Activated naive CD8-positive, alpha-beta T cell treated with anti-CD3 and anti-CD28 coated beads, Interleukin-2, amount 50 U/mL, for 24 hours (primary cell): ENCODE data around the gene HCLS1.
"Not testable (repeated sequence)": the region's sequence is repeated elsewhere in the genome, so short reads cannot be mapped to it uniquely, and the experiment has no call there.

Experiments used
- ATAC-seq: fragments of 150-1000 bp; cut with Tn5 transposase; one replicate; pipeline ENCODE4 v1.10.0; 2021
- DNase-seq: peaks from one replicate; pipeline ENCODE4 v3.0.0; 2021
- H3K27ac Mint-ChIP-seq: one replicate; pipeline ENCODE4 v1.8.0; 2021; ENCODE audit warnings: mild to moderate bottlenecking, mixed read lengths
- H3K27me3 Mint-ChIP-seq: one replicate; pipeline ENCODE4 v1.8.0; 2021; ENCODE audit warnings: mixed read lengths
- H3K36me3 Mint-ChIP-seq: one replicate; pipeline ENCODE4 v1.8.0; 2021; ENCODE audit warnings: low read depth, mixed read lengths
- H3K4me1 Mint-ChIP-seq: one replicate; pipeline ENCODE4 v1.8.0; 2021; ENCODE audit warnings: mixed read lengths
- H3K4me3 Mint-ChIP-seq: one replicate; pipeline ENCODE4 v1.8.0; 2021; ENCODE audit warnings: mild to moderate bottlenecking, moderate library complexity, mixed read lengths
- H3K9me3 Mint-ChIP-seq: one replicate; pipeline ENCODE4 v1.8.0; 2021; ENCODE audit warnings: mixed read lengths

HCLS1 gene, protein sequence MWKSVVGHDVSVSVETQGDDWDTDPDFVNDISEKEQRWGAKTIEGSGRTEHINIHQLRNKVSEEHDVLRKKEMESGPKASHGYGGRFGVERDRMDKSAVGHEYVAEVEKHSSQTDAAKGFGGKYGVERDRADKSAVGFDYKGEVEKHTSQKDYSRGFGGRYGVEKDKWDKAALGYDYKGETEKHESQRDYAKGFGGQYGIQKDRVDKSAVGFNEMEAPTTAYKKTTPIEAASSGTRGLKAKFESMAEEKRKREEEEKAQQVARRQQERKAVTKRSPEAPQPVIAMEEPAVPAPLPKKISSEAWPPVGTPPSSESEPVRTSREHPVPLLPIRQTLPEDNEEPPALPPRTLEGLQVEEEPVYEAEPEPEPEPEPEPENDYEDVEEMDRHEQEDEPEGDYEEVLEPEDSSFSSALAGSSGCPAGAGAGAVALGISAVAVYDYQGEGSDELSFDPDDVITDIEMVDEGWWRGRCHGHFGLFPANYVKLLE

DNA sequence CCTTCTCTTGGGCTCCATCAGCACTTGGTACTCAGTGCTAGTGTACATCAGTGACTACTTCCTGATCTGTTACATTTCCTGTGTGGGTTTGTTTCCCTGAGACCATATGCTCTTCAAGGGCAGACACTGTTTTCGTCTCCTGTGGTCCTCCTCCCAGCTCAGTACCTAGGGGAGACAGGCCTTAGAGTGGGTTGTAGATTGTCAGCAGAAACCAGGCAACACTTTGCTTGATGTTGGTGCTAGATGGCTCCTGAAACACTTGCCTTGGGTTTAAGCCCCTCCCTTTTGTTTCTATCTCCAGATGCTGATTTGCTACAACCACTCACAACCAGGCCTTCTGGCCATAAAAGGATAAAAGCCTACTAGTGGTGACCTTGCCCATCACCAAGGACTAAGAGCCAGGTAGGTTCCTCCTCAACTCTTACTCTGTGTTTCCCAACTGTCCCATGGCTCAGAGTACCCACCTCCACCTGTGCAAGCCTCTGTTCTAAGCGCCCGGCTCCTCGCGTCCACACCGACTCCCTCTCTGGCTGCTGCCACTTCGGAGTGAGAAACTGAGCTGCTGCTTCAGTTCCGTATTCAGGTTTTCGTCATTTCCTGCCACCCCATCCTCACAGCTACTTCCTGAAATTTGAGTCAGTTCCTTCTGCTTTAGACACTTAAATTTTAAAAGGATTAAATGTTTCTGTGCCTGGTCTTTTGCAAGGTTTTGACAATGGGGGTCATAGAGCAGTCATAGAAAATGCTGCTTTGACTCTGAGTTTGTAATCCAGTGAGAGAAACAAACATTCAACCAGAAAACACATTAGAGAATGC, at the start of gene HCLS1:
TSS of gene HCLS1 (minus strand) at position 548 of the 816 bp plus-strand sequence. CDS start 2,556 bp downstream, outside the sequence.
- no peaks in the 10 kb centered on the region for H3K27me3 Mint-ChIP-seq
- H3K36me3 Mint-ChIP-seq = peaks cover 51% of the 10 kb centered on the region
- peaks cover 5% of the 10 kb centered on the region for H3K9me3 Mint-ChIP-seq
- H3K27ac Mint-ChIP-seq = peak within 1 kb of the TSS; percentile 99
- peak within 1 kb of the TSS; percentile 98 for H3K4me3 Mint-ChIP-seq
- peak; percentile 91 for ATAC-seq
- peaks cover 54% of the 10 kb centered on the region for H3K4me1 Mint-ChIP-seq
- DNase-seq = peak; percentile 71

DNA sequence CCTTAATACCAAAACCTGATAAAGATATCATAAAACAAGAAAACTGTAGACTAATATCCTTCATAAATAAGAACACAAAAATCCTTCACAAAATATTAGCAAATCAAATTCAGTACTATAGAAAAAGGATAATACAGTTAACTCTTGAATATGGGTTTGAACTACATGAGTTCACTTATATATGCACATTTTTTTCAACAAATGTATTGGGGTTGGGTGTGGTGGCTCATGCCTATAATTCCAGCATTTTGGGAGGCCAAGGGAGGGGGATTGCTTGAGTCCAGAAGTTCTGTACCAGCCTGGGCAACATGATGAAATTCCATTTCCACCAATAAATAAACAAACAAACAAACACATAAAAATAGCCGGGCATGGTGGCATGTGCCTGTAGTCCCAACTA, 49.6 kb upstream of the HCLS1 start:
- H3K4me1 Mint-ChIP-seq = peaks cover 4% of the 10 kb centered on the region
- no peak overlapping the region for H3K27ac Mint-ChIP-seq

DNA sequence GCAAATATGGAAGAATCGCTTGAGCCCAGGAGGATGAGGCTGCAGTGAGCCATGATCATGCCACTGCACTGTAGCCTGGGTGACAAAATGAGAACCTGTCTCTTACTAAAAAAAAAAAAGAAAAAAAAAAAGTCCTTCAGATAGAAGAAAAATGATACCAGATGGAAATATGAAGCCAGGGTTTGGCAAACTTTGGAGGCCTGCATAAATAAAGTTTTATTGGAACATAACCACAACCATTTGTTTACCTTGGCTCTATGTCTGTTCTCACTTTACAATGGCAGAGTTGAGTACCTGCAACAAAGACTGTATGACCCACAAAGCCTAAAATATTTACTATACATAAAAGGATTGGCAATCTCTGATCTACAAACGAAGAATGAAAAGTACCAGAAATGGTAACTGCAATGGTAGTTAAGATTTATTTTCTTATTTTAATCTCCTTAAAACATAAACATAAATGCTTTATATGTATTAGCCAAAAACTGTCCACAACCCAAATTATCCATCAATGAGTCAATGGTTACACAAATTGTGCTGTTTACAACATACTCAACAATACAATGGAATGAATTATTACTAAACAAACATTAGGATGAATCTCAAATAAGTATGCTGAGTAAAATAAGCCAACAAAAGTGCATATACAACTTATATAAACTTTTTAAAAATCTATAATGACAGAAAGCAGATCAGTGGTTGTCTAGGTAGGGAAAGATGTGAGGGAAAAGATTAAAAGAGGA, 47.0 kb upstream of the HCLS1 start:
- no peak overlapping the region for H3K4me3 Mint-ChIP-seq
- no peaks in the 10 kb centered on the region for H3K9me3 Mint-ChIP-seq
- ATAC-seq = no peak
- H3K27ac Mint-ChIP-seq = no peak overlapping the region
- peaks cover 4% of the 10 kb centered on the region for H3K4me1 Mint-ChIP-seq
- DNase-seq = no peak
- H3K36me3 Mint-ChIP-seq = peaks cover 34% of the 10 kb centered on the region
- no peaks in the 10 kb centered on the region for H3K27me3 Mint-ChIP-seq

More for the DNA sequence above, 49.6 kb upstream of the HCLS1 start:
- DNase-seq = no peak
- Mint-ChIP-seq H3K9me3 (no peaks in the 10 kb centered on the region), H3K27me3 (no peaks in the 10 kb centered on the region), H3K4me3 (no peak overlapping the region), H3K36me3 (peaks cover 33% of the 10 kb centered on the region)
- ATAC-seq = no peak

DNA sequence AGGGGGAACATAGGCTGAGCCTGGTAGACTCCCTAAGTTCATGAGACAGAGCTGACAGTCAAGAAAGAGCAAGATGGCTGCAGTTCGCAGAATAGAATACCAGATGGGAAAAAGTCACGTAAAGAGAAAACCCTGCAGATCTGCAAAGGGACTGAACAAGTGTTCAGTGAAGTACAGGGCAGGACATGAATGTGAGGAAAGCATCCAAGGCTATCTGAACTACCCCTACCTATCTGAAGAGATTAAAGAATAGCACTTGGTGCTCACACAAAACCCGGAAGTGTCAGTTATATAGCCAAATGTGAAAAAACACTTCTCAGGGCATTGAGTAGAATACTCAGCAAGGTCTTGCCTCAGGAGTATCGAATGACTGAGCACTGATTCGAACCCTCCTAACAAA, 44.8 kb upstream of the HCLS1 start:
- H3K4me1 Mint-ChIP-seq = no peaks in the 10 kb centered on the region
- no peaks in the 10 kb centered on the region for H3K27me3 Mint-ChIP-seq
- H3K27ac Mint-ChIP-seq = no peak overlapping the region
- ATAC-seq (no peak), DNase-seq (no peak)
- H3K9me3 Mint-ChIP-seq = no peaks in the 10 kb centered on the region
- no peak overlapping the region for H3K4me3 Mint-ChIP-seq
- H3K36me3 Mint-ChIP-seq = peaks cover 40% of the 10 kb centered on the region

DNA sequence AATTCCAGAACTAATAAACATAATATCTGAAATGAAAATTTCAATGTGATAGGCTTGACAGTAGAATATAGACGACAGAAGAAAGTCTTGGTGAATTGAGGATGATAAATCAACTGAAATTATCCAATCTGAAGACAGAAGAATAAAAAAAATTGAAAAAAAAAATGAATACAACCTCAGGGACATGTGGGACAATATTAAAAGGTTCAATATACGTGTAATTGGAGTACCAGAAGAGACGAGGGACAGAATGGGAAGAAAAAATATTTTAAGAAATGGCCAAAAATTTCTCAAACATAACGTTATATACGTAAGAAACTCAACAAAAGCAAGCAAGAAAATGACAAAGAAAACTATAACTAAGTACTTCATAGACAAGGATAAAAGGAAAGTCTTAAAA, 43.3 kb upstream of the HCLS1 start:
- H3K9me3 Mint-ChIP-seq = no peaks in the 10 kb centered on the region
- peaks cover 38% of the 10 kb centered on the region for H3K36me3 Mint-ChIP-seq
- no peak overlapping the region for H3K4me3 Mint-ChIP-seq
- no peaks in the 10 kb centered on the region for H3K4me1 Mint-ChIP-seq
- ATAC-seq (no peak), DNase-seq (no peak)
- H3K27me3 Mint-ChIP-seq = no peaks in the 10 kb centered on the region
- no peak overlapping the region for H3K27ac Mint-ChIP-seq

DNA sequence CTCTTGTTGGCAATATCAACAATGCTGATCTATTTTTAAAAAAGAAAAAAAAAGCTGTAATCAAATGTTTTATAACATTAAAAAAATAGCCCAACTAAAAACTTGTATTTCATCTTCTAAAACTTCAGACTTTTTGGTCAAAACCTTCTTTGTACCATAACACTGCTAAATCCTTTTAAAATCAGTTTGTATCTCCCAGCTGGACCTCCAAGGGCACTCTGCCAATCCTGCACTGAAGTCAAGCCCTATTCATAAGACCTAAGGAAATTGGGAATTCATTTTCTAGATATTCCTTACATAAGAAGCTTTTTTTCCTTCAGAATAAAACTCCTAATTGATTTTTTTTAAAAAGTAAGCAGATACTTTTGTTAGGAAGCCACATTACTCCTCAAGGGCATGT, 38.2 kb upstream of the HCLS1 start:
- no peak for DNase-seq
- Mint-ChIP-seq H3K4me1 (no peaks in the 10 kb centered on the region), H3K9me3 (no peaks in the 10 kb centered on the region), H3K4me3 (no peak overlapping the region), H3K27ac (no peak overlapping the region), H3K27me3 (no peaks in the 10 kb centered on the region), H3K36me3 (peaks cover 28% of the 10 kb centered on the region)
- no peak for ATAC-seq

DNA sequence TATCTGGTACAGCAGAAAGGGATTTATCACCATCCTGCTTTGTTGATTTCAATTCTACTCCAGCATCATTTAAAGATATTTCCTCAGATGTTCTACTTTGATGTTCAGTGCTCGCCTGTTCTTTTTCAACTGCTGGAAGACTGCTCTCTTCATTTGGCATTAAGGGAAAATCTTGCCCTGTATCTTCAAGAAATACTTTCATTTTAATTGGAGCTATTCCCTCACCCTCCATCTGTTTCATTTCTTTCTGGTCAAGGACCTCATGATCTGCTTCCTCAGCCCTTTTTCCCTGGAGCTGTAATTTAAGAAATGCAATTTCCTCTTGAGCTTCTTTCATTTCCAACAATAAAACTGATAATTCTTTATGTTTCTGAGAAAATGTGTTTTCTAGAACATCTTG, 37.8 kb upstream of the HCLS1 start:
- Mint-ChIP-seq H3K4me1 (no peaks in the 10 kb centered on the region), H3K9me3 (no peaks in the 10 kb centered on the region), H3K27ac (no peak overlapping the region), H3K4me3 (no peak overlapping the region), H3K36me3 (peaks cover 26% of the 10 kb centered on the region), H3K27me3 (no peaks in the 10 kb centered on the region)
- no peak for DNase-seq
- no peak for ATAC-seq

DNA sequence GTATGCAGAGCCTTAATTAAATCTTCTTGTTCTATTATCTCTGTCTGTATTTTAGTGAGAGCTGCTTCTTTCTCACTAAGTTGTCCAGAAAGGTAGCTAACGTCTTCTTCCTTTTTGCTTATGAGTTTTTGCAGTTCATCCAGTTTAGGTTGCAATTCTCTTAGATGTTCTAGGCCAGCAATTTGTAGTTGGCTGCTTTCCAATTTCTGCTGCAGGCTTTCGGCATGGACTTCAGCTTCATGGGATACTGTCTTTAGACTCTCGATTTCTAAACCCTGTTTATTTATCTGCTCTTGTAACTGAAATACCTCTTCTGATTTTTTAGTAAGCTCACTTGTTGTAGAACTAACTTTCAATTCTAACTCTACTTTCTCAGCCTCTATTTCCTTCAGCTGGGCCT, 35.5 kb upstream of the HCLS1 start:
- no peak for ATAC-seq

DNA sequence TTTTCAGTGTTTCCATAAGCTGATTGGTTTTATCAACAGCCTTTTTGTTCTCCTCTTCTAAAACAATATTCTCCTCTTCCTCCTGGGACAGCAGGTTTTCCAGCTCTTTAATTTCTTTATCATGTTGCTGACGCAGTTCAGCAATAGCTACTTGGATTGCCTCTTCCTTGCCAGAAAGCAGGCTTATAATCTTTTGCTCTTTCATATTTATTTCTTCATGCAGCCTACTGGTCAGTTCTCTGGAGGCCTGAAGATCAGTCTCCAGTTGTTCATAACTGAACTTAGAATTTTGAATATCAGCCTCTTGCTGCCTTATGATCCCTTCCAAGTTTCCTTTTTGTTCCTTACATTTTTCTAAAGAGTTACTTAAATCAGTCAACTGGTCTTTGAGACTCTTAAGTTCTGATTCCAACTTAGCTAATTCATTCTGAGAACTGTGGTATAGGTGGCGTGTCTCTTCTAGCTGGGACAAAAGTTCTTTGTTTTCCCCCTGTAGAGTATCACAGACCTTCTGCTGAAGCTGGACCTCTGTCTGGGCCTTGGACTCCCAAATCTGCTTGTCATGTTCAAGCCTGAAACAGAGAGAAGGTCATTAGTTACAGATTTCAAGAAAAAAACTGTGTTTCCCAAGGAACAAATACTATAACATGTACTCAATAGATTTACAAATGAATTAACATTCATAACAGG, 31.5 kb upstream of the HCLS1 start:
- Mint-ChIP-seq H3K4me3 (no peak overlapping the region), H3K4me1 (peaks cover 12% of the 10 kb centered on the region), H3K9me3 (no peaks in the 10 kb centered on the region), H3K27ac (no peak overlapping the region), H3K27me3 (no peaks in the 10 kb centered on the region), H3K36me3 (peaks cover 33% of the 10 kb centered on the region)
- ATAC-seq (no peak), DNase-seq (no peak)

More for the DNA sequence above, 35.5 kb upstream of the HCLS1 start:
- Mint-ChIP-seq H3K9me3 (no peaks in the 10 kb centered on the region), H3K4me1 (peaks cover 6% of the 10 kb centered on the region), H3K36me3 (peaks cover 37% of the 10 kb centered on the region), H3K4me3 (no peak overlapping the region), H3K27me3 (no peaks in the 10 kb centered on the region), H3K27ac (no peak overlapping the region)
- DNase-seq = no peak

DNA sequence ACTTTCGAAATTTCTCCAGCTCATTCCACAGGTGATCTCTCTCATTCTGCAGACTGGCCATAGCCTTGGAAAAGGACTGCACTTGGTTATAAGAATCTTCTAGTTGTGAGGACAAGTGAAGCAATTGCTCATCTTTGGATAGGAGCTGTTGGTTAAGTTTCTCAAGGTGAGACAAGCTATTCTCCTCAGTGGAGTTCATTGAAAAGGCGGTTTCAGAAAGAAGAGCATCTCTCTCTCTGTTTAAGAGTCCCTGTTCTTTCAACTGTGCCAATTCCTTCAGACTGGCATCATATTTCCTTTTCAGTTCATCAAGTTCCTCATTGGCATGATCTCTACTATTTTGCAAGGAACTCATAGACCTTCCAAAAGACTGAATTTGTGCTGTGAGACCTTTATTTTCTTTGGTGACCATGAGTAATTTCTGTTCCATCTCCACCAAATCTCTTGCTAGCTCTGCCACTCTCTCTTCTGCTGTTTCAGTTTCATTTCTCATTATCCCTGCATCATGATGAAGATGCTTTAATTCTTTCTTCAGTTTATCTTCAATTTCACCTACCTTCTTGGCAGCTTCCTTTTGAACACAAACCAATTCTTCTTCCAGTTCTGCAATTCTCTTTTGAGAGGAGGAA, 30.2 kb upstream of the HCLS1 start:
- no peak overlapping the region for H3K4me3 Mint-ChIP-seq
- DNase-seq = no peak

DNA sequence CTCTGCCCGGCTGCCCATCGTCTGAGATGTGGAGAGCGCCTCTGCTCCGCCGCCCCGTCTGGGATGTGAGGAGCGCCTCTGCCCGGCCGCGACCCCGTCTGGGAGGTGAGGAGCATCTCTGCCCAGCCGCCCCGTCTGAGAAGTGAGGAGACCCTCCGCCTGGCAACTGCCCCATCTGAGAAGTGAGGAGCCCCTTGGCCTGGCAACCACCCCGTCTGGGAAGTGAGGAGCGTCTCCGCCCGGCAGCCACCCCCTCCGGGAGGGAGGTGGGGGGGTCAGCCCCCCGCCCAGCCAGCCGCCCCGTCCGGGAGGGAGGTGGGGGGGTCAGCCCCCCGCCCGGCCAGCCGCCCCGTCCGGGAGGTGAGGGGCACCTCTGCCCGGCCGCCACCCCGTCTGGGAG, 28.0 kb upstream of the HCLS1 start:
- ATAC-seq, H3K27me3 Mint-ChIP-seq, DNase-seq, H3K4me3 Mint-ChIP-seq, H3K27ac Mint-ChIP-seq: not testable (repeated sequence)
- H3K9me3 Mint-ChIP-seq = peaks cover 15% of the 10 kb centered on the region
- H3K36me3 Mint-ChIP-seq = peaks cover 50% of the 10 kb centered on the region
- H3K4me1 Mint-ChIP-seq = peaks cover 12% of the 10 kb centered on the region

More for the DNA sequence above, 30.2 kb upstream of the HCLS1 start:
- Mint-ChIP-seq H3K4me1 (peaks cover 12% of the 10 kb centered on the region), H3K27me3 (no peaks in the 10 kb centered on the region), H3K36me3 (peaks cover 38% of the 10 kb centered on the region), H3K9me3 (peaks cover 5% of the 10 kb centered on the region), H3K27ac (peak overlapping the region; percentile 19)
- ATAC-seq = peak; percentile 49

DNA sequence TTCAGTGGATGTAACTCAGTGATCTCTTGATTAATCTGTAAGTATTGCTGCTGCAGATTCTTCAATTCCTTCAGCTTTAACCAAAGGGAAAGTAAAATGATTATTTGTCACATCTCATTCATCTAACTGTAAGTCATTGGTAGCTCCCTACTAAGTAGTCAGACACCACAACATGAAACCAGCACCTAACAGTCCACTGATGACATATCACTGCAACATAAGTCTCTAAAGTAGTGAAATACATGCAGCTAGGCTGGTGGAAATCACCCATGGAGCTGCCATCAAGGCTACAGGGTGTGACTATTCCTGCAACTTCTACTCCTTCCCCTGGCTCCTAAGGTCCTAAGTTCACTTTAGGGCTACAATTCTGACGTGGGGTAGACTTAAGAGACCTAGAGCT, 21.1 kb upstream of the HCLS1 start:
- no peak overlapping the region for H3K27ac Mint-ChIP-seq
- peaks cover 19% of the 10 kb centered on the region for H3K9me3 Mint-ChIP-seq
- H3K27me3 Mint-ChIP-seq = no peaks in the 10 kb centered on the region
- DNase-seq (no peak), ATAC-seq (no peak)
- no peaks in the 10 kb centered on the region for H3K4me1 Mint-ChIP-seq
- no peak overlapping the region for H3K4me3 Mint-ChIP-seq
- H3K36me3 Mint-ChIP-seq = peaks cover 35% of the 10 kb centered on the region

DNA sequence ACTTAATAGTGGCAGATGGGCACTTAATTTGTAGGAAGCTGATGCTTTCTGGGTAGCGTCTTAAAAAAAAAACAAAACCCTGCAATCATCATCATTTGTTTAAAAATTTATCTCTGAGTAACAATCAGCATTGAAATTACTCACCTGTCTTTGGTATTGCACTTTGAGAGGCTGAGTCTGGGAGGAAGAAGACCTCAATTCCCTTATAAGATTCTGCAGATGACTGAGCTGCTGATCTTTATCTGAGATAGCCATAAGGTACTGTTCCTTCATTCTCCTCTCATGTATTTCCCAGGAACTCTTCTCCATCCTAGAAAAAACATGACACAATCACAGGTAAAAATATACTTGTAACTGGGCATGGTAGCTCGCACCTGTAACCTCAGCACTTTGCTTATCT, 16.4 kb upstream of the HCLS1 start:
- Mint-ChIP-seq H3K27ac (no peak overlapping the region), H3K36me3 (peaks cover 31% of the 10 kb centered on the region)
- ATAC-seq = no peak

More for the DNA sequence above, 16.4 kb upstream of the HCLS1 start:
- no peaks in the 10 kb centered on the region for H3K4me1 Mint-ChIP-seq
- no peak for DNase-seq
- H3K9me3 Mint-ChIP-seq = no peaks in the 10 kb centered on the region
- H3K27me3 Mint-ChIP-seq = no peaks in the 10 kb centered on the region
- H3K4me3 Mint-ChIP-seq = no peak overlapping the region
